ELR (cell line): ENCODE results near the gene VIPR1.

Experiments
- DNase-seq: peaks from one replicate; pipeline ENCODE4 v3.0.0-alpha.2; 2015; ENCODE audit warnings: low read depth

Gene VIPR1

DNA sequence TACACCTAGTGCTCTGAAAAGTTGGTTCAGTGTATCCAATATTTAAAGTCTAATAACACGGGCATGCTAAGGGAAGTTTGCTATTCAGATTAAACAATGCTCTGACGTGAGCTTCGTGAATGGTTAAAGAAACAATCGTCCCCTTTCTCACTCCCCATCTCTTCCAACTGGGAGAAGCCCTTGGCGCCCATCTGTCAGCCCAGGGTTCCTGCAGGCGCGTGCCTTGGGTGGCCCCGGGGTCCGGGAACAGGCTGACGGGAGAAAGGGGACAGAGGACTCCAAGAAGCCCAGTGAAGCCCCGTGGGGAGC lies 78.9 kb downstream of the VIPR1 start:
- DNase-seq: no peak

DNA sequence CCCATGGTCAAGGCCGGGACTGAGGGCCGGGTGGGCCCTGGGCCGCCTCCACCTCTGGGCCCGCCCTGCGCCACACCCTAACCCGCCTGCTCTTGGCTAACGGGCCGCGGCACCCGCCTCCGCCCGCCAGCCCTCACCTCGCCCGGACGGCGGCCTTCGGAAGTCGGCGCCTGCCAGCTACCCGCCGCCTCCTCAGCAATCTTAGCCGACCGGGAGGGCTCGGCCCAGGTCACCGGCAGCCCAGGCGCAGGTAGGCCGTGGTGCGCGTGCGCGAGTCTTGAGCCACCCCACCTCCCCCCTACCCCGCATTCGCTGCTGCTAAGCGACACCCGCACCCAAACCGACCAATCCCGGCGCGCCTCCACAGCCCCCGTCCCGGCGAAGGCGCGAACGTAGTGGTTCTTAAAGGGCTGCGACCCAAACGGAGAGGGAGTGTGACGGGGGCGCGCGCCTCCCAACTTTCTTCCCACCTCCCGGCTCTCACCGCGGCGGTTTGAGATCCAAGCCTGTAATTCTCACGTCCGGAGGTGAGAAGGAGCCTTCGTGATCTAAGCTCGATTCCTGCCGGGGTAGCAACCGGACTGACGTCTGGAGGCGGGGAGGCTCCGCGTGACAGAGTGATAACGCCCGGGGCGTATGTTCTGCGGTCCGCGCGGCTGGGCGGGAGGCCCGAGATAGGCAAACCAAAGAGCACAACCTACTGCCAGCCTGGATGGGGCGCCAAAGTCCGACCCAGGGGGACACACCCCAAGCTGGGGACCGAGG lies 79.4 kb downstream of the VIPR1 start, which contains the start of gene SEC22C:
SEC22C (minus strand) TSS at position 259 of the 765 bp plus-strand sequence. CDS start 12,921 bp downstream, outside the sequence.
- peak; percentile 95 for DNase-seq

DNA sequence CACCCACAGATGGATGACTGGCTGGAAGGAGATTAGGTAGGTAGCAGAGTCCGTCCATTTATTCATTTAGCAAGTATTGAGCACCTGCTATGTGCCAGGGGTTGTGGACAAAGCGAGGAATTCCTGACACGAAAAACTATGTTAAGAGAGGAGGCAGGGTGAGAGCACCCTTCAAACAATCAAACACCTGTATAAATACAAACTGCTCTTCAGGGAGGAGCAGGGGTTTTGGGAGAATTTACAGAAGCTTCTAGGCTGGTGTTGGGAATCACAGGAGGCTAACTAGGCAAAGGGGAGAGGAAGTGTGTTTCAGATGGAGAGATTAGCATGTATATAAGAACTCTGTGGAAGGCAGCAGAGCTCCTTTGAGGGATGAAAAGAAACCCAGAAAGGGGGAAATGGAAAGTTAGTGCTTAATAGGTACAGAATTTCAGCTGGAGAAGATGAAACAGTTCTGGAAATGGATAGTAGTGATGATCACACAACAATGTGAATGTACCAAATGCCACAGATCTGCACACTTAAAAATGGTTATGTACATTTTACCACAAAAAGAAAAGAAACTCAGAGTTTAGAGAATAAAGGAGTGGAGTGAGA lies 80.1 kb downstream of the VIPR1 start:
- DNase-seq: no peak
